ENCODE data around the gene ZFP36L2.
"Not testable (repeated sequence)": the region's sequence is repeated elsewhere in the genome, so short reads cannot be mapped to it uniquely, and the experiment has no call there.

The ZFP36L2 gene

DNA sequence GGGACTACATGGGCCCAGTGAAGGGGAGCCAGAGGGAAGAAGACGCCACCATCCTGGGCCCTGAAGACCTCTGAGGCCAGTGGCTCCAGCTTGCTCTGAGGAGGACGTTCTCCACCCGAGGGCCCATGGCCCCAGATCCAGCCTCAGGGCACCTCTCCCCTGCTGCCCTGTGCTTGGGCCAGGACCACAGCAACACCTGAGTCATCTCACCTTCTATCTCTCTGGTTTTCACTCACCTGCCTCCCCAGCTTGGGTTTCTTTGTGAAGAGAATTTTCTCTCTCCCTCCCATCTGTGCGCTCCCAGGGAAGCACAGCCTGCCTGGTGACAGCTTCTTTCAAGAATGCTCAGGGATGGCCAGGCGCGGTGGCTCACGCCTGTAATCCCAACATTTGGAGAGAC, 19.8 kb downstream of the ZFP36L2 start:
- DNase-seq: no peak

DNA sequence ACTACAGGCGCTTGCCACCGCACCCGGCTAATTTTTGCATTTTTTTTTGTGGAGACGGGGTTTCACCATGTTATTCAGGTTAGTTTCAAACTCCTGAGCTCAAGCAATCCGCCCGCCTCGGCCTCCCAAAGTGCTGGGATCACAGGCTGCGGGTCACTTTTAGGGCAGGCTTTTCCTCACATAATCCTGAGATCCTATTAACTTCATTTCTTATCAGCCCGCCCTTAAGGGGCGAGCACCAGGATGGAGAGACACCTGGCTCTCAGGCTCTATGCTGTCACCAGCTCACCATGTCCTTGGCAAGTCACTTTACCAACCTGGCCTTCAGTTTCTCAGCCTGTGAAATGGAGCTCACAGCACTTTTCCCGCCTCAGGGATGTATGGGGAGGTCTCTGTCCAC, 23.0 kb downstream of the ZFP36L2 start:
- no peak for DNase-seq

DNA sequence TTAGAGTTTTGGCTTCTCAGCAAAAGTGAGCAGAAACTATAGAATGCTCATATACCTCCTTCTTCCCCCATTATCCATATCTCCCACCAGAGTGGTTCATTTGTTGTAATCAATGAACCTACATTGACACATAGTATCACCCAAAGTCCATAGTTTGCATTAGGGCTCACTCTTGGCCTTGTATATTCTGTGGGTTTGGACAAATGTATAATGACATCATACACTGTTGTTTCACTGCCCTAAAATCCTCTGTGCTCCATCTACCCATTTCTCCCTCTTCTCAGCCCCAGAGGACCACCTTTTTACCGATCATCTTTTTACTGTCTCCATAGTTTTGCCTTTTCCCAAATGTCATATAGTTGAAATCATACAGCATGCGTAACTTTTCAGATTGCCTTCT, 24.1 kb downstream of the ZFP36L2 start:
- DNase-seq: no peak

DNA sequence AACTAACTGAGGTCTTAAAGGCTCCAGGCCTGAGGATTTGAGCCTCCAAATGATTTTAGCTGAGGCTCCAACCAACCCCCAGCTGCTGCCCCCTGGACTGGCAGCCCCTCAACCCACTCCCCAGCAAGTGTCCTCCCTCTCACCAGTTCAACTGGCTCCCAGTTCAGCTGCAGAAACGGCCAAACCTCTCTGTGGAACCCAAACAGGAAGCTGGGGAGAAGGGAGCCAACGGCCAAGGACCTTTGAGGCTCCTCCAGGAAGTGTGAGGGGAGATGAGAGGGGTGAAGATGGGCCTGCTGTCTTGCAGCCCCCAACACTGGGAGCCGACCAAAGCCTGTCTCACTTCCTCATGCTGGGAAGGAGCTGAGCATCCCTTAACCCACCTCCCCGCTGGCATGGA, 24.9 kb downstream of the ZFP36L2 start:
- no peak for DNase-seq

DNA sequence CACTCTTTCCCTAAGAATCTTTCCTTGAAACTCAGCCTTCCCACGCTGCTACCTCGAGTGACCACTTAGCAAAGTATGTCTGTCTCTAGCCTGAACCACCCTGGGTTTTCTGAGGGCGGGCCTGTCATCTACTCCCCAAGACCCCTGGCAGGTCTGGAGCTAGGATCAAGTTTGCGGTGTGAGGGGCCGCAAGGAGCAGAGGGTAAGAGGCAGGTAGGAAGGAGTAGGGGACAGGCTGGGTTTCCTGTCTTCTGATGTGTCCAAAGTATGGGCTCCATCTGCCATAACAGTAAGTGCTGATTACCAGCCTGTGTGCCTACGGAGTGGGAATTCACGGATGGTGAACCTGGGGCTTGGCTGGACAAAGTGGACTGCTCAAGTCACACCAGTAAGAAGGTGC, 25.4 kb downstream of the ZFP36L2 start:
- no peak for DNase-seq

DNA sequence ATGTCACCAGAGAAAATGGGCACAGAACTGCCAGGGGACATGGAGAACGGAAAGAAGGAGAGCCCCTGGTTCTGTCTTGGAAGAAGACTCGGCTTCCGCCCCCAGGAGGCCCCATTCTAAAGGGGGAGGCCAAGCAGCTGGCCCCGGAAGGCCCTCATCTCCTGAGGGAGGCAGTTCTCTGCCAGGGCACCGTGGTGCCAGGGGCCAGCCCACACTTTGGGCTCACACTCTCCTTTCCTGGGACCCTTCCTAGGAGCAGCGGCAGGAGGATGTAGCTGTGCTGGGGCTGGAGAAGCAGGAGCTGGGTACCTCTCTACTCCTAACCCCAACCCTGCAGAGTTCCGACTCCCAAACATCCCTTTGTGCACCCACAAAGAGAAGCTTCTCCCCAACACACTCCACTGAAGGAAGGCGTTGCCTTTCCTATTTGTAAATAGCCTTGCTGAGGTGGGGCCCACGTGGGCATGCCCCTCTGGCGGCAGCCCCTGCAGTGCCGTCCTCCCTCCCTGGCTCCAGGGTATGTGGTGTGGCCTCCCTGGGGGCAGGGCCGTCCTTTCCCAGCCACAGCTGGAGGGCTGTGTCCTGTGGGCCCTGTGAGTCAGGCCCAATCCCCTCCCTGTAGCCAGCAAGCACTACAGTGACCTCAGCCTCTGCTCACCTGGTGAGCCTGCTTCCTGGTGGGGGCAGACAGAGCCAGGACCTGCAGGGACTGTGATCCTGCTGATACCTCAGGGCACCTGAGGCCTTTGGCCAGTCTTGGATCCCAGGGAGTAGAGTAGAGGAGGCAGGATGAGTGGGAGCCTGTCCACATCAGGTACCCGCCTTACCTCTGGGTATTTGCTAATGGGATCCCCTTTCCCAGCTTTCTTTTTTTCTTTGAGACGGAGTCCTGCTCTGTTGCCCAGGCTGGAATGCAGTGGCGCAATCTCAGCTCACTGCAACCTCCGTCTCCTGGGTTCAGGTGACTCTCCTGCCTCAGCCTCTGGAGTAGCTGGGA, 26.6 kb downstream of the ZFP36L2 start:
- DNase-seq: no peak

DNA sequence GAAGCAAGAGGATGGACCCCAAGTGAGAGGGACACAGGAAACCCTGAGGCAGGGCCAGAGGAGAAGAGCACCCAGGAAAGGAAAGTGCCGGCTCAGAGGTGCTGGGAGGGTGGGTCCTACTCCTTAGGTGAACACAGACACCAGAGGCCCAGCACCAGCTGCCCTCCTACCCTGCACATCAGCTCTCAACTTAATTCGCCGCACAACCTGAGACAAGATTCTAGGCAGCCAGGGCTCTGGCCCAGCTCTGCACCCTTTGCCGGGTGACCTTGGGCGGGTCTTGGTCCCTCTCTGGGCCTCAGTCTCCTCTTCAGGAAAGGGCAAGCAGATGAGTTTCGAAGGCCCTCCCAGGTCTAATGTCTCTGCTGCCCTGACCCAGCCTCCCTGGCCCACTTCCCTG, 28.1 kb downstream of the ZFP36L2 start:
- no peak for DNase-seq

DNA sequence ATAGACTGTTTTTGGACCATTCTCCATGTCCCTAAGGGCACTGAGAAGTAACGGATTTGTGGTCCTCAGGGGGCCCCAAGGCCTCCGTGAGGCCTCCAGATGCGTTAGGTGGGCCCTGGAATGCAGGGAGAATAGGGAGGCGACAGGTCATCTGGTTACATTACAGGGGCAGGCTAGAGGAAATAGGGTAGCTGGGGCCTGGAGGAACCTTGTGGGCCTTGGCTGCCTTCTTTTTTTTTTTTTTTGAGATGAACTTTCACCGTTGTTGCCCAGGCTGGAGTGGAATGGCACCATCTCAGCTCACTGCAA, 28.9 kb downstream of the ZFP36L2 start:
- DNase-seq: no peak

DNA sequence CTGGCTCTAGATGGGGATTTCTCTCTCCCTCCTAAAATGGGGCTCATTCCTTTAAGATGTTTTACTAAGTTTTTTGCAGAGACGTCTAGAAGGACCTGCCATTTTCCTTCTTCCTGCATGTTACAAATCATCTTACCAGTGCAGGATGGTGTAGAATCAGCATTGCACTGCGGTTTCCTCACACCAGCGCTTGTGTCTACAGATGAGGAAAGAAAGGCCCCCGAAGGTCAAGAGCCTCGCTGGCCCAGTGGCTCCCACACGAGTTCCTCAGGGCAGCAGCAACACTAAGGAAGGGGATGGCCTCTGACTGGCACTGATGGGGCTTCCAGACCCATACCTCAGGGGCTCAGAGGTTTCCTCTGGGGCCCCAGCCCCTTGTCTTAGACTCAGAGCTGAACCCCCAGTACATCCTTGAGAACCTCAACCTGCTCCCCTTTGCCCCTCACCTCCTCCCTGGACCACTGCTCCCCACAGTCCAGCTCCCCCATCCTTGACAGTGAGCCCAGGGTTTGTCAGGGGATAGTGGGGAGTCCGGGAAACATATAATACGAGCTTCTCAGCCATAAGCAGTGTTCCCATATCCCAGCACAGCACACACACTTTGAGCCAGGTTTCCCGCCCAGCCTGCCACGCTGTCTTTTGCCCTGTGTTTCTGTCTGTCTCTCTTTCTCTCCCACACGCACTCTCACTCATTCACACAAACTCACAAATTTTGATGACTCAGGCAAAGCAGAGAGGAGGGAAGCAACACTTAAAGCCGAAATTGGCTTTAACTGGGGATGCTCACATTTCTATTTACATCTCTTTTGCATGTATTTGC, 29.4 kb downstream of the ZFP36L2 start:
- DNase-seq: no peak

DNA sequence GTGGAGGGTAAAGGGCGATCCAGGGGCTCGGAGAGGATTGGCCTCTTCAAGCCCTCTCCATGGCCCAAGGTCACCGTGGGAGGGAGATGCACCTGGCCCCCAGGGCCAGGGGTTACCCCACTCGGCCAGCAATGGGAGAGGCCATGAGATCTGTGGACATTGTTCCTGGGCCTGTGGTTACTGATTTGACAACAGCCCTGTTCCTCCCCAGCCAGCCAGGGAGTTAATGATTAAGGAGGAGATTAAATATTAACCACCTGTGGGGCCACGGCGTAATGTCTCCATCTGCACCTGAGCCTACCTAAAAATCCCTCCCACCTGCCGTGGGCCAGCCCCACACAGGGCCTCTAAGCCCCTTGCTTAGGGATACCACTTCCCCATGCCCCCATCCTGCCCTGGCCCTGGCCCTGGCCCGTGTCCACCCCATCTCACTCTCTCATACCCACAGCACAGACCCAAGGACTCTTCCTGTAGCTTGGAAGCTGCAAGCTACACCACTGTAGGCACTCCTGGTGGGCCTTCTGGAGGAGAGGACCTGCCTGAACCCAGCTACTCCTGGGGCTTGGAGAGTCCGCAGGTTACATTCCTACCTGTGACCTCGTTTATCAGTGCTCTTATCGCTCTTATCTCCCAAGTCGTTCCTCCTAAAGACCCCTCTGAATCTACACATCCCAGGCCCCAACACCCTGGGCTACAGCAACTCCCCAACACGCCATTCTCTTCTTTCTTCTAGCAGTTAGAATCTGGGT, 32.1 kb downstream of the ZFP36L2 start:
- DNase-seq: no peak

DNA sequence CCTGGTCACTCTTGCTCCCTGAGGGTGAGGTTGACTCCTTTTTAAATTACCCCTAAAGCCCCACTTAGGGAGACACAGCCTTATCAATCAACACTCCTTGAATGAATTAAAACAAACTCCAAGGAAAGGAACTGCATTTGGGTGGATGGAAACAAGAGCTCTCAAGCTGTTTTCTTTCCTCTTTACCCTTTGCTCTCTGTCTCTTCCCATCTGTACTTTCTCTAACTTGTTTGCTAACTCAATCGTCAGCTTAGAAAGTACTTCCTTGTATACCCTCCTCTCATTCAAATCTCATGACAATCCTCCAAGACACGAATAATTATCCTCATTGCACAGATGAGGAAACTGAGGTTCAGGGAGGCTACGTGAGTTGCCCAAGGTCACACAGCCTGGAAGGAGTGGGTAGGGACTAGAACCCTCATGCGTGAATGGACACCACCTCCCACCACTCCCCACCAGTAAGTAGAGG, 32.7 kb downstream of the ZFP36L2 start:
- DNase-seq: no peak

DNA sequence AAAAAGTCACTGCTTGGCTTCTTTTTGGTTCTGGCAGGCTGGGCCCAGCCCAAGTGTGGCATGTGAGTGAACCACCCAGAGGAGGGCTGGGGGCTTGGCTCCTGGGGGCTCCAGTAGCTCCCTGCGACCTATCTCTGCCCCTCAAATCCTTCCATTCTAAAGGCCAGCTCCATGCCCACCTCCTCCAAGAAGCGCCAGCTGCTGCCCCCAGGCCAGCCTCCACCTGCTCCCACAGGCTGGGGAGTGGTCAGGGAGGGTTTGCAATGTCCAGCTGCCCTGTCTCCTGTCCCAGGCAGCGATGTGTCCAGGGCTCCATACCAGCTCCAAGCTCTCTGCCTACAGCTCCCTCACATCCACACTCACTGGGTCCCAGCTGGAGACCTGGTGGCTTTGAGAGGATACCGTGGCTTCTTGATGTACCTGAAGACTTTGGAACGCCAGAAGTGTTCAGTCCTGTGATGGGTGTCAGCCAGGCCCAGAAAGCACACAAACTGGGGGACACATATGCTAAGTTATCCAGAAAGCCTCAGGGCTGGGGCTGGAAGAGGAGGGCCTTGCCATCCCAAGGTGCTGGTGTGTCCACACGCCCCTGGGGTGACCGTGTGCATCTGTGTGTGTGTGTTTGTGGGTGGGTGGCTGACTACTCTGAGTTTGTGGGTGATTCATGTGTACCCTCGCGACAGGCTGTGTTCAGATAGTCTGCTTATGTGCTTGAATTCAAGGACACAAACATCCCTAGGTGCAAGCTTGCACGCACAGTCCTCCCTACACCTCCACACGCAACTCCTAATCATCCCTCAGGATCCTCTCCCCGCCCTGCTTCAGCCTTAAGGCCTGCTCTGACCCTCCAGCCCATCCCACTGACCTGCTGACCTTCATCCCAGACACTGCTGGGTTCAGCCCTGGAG, 33.4 kb downstream of the ZFP36L2 start:
- no peak for DNase-seq

DNA sequence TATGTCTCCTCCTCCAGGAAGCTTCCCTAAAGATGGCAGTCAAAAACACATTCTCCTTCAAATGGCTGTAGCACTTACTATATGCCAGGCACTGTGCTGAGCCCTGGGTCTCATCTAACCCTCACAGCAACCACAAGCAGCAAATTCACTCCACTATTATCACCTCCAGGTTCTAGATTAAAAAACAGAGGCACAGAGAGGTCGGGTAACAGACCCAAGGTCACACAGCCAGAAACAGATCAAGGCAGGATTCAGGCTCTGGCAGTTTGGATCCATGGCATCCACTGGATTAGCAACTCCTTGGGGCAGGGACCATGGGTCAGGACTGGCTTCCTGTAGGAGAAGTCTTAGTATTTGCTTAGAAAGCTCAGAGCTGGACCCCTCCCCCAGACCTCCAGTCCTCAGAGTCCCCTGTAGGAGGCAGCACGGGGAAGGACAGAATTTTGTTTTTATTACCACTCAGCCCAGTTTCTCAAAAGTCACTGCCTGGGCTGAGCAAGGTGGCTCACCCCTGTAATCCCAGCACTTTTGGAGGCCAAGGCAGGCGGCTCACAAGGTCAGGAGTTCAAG, 34.4 kb downstream of the ZFP36L2 start:
- no peak for DNase-seq

DNA sequence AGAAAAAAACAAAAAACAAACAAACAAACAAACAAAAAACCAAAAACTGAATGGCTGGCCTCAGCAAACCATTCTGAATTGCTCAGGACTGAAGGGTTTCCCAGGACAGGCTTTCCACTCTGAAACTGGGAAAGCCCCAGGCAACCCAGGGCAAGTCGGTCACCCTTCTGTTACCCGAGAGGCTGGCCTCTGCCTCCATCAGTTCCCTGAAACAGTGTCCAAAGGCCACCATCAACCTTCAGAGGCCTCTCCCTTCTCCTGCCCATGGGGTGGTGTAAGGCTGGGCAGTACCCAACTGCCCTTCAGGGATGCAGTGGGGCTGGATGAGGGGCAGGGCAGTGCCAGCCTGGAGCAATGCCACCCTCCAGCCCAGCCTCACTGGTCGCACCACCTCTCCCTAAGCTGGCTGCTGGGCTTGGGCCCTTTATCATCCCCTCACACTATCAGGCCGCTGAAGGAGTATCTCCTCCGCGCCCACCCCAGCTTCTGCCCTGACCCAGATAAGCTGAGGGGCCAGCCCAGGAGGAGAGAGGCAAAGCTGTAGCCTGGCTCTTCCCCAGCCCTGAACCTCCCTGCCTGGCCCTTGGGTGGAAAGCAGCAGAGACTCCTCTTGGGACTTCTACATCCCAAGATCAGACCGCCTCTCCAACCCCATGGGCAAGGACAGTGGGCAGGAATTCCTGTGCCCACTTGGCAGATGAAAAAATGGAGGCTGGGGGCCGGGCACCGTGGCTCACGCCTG, 35.9 kb downstream of the ZFP36L2 start:
- no peak for DNase-seq

DNA sequence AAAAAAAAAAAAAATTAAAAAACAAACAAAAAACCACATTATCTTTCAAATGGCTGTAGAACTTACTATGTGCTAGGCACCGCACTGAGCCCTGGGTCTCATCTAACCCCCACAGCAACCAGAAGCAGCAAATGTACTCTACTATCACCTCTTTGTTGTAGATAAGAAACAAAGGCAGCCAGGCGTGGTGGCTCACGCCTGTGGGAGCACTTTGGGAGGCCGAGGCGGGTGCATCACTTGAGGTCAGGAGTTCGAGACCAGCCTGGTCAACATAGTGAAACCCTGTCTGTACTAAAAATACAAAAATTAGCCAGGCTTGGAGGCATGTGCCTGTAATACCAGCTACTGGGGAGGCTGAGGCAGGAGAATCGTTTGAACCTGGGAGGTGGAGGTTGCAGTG, 36.5 kb downstream of the ZFP36L2 start:
- DNase-seq: not testable (repeated sequence)

DNA sequence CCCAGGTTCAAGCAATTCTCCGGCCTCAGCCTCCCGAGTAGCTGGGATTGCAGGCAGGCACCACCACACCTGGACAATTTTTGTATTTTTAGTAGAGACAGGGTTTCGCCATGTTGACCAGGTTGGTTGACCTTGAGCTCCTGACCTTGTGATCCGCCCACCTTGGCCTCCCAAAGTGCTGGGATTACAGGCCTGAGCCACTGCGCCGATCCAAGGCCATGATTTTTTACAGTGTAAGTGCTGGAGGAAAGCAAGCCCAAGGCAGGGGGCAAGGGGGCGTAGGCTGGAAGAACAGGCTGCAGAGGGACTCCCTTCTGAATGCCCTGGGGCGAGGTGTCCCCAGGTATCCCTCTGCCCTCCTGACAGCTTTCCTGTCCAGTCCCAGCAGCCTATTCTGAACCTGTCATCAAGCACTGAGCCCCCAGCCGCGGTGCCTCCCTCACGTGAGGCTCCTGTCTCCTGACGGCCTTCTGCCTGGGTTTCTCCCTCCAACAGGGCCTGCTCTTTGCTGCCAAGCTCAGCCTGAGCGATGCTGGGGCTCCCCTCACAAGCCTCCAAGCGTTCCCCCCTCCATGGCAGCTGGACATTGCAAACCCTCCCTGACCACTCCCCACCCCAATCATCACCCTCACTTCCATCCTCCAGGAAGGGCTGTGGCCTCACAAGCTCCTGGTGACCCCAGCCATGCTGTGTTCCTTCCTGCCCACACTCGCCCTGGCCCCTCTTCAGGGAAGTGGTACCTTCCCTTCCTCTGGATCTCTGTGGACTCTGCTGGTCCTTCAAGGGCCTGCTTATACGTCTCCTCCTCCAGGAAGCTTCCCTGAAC, 37.6 kb downstream of the ZFP36L2 start:
- DNase-seq: no peak

DNA sequence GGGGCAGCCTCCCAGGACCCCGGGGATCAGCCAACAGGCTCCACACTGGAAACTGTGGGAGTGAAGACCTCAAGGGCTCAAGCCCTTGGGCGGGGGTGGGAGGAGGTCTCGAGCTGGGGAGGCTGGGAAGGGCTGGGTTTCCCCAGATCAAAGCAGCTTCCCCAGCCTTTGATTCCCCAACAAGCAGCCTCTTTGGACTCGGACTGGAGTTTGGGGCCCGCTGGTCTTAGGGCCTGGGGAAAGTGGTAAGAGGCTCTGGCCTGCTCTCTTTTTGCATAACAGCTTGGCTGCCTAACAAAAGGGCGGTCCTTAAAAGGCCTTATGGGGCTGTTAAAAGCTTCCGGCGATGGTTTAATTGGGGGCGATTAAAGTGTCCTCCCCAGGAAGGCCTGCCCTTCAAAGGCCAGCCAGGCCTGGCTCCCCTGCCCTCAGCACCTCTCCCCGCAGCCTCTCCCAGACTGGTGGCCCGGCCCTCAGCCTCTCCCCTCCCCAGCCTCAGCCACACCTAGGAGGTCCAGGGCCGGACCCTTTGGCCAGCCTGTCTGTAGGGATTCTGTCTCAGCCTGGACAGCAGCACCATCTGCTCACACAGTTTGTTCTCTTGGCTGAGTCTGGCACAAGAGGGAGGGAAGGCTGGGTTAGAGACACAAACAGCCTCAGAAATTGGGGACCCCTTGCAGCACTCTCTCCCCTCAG, 39.6 kb downstream of the ZFP36L2 start:
- no peak for DNase-seq

DNA sequence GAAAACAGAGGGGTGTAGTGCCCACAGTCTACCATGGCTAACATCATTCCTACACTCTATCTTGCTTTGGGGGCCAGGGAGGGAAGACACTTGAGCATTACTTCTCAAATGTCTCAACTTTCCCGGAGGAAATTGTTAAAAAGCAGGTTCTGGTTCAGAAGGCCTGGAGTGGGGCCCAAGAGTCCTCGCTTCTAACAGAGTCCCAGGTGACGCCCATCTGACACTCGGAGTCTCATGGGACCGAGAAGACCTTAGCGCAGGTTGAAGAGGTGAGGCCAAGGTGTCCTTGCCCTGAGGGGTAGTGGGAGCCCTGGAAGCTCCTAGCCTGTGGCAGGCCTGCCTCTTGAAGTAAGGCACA, 40.1 kb downstream of the ZFP36L2 start:
- no peak for DNase-seq

DNA sequence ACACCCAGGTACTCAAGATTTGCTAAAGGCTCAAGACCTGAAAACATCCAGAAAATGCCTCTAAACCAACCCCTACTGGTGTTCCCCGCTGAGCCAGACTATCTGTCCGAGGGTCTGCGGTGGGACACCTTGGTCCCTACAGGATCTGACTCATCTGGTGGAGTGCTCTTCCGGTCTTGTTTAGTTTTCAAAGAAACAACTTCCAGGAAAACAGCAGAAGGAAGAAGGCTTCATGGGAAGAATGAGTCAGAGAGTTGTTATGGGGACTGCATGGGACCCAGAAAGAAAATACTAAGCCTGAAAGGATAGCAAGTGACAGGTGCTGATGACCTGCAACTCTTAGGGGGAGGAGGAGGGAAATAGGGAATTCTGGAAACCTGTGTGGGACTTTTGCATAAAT, 41.3 kb downstream of the ZFP36L2 start:
- no peak for DNase-seq
